Activated CD4-positive, CD25-positive, alpha-beta regulatory T cell treated with anti-CD3 and anti-CD28 coated beads, Interleukin-2, amount 50 U/mL, for 72 hours (primary cell): ENCODE measurements around the gene C19orf25.
A peak's percentile ranks its signal among the peaks of the same experiment; 100 is the strongest.
"Not testable (repeated sequence)": the region's sequence is repeated elsewhere in the genome, so short reads cannot be mapped to it uniquely, and the experiment has no call there.

Experiments used
- DNase-seq: peaks from one replicate; pipeline ENCODE4 v3.0.0; 2021

Gene C19orf25

DNA sequence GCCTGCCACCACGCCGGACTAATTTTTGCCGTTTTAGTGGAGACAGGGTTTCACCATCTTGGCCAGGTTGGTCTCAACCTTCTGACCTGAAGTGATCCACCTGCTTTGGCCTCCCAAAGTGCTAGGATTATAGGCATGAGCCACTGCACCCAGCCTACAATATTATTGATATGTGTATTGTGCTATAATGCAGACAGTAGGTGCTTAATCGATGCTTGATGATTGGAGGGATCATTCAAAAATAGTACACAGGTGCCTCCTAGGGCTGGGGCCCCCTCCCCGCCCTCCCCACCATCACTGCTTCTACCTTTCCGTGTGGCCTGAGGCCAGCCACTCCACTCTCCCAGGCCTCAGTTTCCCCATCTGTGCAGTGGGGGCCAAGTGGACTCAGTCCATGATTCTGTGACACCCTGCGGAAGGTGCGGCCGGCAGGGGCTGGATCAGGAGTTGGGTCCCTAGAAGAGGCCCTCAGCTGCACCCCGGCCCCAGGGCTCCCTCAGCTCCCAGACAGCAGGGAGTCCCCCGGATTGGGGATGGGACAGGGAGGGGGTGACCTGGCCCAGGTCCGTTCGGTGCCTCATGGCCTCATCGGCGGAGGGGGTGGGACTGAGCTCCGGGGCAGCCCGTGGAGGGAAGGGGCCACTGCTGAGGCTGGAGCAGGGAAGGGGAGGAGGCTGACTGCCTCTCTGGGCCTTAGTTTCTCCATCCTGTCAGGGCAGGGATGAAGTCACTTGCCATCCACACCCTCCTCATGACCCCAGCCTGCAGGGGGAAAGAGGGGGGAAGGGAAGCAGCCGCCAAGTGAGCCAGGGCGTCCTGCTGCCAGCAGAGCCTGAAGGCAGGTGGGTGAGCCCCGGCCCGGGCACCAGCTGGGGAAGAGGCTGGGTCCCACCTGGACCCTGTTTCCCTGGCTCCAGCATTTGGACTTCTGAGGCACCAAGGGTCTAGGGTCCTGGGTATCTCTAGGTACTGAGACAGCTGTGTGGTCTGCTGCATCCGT, 32.6 kb upstream of the C19orf25 start:
- DNase-seq = no peak

DNA sequence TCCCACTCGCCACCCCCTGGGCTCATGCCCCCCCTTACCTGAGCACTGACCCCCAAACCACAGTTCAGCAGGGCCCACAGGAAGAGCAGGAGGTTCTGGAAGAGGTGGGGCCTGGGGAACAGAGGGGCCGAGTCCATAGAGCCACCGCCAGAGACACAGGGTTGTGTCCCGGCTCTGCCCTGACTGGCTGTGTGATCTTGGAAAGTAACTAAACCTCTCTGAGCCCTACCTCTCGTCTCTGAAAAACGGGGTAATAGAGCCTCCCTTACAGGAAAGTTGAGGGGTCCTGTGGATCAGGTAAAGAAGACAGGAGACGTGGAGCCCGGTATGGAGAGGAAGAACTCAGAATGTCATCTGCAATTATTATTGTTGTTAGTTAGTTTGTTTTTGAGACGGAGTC, 31.8 kb upstream of the C19orf25 start:
- no peak for DNase-seq

DNA sequence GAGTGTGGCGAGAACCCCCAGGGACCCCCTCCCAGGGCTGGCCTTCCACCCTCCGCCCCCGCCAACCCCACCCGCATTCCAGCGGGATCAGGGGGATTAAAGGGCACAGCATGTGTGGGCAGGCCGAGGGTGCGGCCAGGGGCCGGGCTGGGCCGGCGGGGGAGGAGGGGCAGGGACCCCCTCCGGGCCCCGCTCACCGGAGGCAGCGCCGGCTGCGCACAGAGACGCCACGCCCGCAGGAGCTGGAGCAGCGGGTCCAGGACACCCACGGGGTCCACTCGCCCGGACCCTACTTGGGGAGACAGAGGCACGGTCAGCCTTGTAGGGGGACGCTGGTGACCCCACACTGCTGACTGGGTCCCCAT, 31.4 kb upstream of the C19orf25 start:
- no peak for DNase-seq

DNA sequence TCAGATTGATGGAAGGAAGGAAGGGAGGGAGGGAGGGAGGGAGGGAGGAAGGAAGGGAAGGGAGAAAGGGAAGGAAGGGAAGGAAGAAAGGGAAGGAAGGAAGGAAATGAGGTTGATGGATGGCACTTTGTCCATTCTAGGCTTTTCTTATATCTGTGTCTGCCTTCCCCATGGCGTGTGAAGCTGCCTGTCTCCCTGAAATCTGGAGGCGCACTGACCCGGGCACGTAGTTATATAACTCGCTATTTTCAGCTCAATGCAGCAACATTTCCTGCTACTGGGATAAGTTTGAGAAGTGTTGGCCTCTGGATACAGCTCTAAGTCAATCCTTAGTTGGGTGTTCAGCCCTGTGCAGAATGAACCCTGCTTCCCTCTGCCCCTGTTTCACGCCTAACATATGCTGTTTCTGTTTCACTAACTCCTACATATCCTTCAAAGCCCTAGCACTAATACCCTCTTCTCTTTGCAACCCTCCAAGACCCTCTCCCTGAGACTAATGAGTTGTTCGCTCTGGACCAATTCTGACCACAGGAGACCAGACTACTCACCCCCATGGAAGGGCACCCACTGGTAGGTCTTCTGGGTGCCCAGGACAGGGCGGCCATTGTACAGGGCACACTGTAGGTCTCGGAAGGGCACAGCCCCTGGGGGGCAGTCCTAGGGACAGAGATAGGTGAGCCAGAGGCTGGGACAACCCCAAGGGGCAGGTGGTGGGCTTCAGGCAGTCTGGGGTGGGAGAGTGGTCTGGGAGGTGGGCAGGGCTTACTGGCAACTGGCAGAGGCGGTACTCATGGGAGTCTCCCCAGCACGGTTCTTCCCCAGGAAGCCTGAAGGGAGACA, 30.8 kb upstream of the C19orf25 start:
- DNase-seq = no peak

DNA sequence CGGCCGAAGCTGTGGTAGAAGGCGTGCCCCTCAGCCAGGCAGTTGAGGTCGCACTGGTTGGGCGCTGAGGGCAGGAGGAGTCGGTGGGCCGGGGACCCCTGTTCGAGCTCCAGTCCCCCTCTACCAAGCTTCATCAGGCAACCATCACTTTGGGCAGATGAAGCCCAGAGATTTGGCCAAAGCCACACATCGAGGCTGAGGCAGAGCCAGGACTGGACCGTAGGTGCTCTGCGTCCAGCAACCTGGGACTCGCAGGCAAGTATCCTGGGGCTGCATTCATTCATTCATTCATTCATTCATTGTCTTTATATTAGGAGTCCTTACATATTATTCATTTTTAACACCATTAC, 29.5 kb upstream of the C19orf25 start:
- DNase-seq = no peak

DNA sequence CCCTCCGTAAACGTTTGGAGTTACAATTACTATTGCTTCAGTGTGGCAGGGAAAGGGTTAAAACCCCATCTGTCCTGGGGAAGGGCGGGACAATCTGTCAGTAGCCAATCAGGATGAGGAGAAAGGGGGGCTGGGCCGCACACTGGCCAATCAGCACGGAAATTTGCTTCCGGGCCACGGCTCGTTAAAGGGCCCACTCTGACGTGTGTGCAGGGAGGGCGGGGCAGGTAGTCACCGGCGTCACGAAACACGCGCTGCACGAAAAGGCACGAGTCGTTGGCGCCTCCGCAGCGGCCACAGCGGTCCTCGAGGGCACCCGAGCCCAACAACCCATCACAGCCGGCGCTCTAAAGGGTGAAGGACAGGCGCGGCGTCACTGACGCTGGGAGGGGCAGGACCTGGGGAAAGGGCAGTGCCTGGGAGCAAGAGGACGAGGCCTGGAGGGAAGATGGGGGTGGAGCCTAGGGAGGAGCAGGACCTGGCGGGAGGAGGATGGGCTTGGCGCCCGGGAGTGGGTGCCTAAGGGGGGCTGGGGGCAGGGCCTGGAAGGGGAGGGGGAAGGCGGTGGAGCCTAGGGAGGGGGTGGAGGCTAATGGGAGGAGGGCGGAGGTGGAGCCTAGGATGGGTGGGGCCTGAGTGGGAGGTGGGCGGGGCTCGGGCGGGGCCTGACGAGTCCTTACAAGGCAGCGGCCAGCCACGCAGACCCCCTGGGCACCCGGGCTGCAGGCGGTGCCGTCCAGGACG, 28.9 kb upstream of the C19orf25 start:
- peak; percentile 86 for DNase-seq

DNA sequence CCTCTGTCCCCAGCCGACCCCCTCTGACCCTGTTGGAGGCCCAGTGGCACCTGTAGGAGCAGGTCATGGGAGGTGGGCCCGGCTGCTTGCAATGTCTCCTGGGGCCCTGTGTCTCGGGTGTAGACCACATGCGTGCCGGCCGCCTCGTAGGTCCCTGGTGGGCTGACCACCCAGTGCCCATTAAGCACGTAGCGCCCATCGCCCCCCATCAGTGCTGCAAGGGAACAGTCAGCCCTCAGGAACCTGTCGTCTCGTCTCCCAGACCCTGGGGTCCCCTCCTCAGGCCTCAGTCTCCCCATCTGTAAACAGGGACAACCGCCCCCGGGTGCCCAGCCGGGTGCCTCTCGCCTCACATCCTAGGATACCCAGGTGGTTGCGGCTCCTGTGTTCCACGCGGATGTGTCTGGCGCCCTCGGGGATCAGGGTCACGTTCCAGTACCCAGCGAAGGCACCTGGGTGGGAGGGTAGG, 28.2 kb upstream of the C19orf25 start:
- DNase-seq = no peak

DNA sequence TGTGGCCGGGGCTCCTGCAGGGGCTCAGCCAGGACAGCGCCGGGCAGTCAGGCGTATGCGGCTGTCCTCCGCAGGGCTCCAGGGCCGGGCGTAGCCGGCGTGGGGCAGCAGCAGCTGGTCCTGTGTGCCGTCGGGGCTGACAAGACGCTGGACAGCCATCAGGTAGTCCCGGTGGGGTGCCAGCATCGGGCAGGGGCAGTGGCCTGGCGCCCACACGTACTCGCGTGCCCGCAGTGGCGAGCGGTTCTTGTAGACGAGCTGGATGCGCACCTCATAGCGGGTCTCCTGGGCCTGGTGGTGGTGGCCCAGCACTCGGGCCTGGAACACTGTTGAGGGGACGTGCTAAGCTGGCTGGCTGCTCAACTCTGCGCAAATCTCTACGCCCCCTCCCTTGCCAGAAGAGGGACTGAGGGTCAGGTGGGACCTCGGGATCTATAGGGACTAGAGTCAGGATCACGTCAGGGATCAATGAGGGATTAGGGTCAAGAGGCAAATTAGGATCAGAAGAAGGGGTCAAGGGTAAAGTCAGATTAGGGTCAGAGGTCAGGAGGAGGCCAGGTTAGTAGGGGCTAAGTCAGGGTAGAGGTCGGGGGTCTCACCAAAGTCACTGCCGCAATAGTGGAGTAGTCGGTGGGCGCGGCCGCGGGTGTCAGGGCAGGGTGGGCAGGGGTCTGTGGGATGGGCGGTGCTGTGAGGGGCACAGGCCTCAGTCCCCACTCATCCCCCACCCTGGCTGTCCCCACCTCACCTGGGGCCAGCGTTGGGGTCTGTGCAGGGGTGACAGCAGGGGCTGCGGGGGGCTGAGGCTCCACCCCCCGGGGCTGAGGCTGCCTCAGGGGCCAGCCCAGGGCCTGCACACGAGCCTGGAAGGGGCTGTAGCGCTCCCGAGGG, 27.2 kb upstream of the C19orf25 start:
- DNase-seq = no peak

DNA sequence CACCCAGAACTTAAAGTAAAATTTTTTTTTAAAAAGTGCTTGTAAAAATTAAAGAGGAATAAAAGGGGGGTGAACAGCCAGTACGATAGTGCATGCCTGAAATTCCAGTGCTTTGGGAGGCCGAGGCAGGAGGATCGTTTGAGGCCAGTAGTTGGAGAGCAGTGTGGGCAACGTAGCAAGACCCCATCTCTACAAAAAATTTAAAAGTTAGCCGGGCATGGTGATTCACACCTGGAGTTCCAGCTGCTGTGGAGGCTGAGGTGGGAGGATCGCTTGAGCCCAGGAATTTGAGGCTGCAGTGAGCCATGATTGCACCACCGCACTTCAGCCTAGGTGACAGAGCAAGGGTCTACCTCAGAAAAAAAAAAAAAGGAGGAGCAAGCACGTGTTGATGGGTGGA, 26.0 kb upstream of the C19orf25 start:
- no peak for DNase-seq

DNA sequence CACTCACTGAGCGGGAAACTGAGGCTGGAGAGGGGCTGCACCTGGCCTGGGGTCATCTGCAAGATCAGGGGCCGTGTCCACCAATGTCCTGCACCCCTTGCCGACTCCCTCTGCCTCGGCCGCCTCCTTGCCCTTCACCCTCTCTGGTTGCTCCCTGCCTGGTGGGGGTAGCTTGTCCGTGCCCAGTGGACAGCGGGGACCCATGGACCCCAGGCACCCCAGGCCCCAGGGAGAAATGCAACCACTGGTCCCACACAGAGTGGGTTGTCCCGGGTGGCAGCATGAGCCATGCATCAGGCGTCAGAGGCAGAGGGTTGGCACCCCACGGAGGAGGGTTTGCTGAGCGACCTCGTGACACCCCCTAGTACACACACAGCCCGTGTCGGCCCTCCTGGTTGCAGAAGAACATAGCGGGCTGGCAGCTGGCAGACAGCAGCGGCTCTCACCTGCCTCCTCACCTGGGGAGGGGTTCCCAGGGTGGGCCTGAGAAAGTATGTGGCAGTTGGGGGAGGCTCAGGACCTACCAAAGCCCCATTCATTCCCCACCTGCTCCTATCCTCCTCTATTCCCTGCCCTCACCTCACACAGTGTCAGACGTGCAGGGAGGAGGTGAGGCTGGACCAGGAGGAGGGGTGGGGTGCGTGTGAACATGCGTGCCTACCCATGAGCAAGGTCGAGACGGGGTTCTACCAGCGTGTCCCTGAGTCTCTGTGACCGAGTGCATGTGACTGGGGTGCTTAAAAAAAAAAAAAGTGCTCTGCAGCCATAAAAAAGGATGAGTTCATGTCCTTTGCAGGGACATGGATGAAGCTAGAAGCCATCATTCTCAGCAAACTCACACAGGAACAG, 25.1 kb upstream of the C19orf25 start:
- no peak for DNase-seq

DNA sequence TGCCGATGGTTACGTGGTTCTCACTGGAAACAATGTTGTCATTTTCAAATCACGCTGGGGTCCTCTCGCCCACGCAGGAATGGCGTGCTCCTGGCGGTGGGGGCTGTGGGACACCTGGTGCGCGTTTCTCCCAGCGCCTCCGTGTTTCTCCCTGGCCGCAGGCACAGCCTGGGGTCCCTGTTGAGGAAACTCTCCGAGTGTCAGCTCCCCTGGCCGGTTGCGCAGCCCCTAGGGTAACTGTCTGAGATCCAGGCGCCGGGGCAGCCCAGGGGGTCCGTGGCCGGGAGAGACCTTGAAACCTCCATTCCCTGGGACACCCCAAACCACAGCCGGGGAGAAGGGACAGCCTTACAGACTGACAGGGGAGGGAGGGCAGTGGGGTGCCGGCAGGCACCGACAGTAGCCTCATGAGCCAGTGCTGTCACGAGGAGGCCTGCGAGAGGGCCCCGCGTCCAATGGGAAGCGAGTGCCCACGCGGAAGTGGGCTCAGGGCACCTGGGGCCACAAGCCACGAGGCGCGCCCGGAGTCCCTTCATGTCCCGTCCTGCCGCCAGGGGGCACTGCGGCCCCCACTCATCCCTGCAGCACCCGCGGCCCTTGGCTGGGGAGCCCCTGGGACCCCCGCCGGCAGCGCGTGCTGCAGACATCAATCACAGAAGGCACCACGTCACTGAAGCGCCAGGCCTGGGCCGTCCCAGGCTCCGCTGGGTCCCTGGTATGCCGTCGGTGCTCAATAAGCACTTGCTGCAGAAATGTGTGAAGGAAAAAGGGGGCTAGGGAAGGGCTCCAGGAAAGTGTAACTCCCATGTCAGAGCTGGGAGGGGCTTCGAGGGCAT, 24.3 kb upstream of the C19orf25 start:
- DNase-seq = peak; percentile 73

DNA sequence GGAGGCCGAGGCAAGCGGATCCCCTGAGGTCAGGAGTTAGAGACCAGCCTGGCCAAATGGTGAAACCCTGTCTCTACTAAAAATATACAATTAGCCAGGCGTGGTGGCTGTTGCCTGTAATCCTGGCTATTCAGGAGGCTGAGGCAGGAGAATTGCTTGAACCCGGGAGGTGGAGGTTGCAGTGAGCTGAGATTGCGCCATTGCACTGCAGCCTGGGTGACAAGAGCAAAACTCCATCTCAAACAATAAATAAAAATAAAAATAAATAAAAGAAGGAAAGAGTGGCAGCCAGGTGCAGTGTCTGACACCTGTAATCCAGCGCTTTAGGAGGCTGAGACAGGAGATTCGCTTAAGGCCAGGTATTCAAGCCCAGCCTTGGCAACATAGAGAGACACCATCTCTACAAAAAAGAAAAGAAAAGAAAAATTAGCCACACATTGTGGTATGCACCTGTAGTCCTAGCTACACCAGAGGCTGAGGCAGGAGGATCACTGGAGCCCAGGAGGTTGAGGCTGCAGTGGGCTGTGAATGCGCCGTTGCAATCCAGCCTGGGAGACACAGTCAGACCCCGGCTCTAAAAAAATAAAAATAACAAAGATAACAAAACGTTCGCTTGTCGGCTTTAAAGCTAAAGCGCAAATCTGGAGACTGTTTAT, 23.5 kb upstream of the C19orf25 start:
- DNase-seq = no peak

DNA sequence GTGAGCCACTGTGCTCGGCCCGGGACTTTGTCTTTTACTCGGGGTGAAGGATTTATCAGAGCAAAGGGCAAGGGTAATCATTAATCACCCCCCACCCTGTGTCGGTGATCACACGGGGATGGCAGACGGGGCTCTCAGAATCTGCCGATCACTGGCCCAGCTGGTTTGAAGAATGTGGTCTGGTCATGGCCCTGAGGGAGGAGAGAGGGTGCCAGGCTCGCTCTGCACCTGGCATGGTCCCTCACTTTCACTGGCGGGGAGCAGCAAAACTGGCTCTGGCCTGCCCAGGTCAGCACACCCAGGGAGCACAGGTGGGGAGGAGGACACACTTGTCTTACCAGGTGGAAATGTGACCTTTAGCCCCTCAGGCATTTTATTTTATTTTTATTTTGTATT, 22.2 kb upstream of the C19orf25 start:
- no peak for DNase-seq

DNA sequence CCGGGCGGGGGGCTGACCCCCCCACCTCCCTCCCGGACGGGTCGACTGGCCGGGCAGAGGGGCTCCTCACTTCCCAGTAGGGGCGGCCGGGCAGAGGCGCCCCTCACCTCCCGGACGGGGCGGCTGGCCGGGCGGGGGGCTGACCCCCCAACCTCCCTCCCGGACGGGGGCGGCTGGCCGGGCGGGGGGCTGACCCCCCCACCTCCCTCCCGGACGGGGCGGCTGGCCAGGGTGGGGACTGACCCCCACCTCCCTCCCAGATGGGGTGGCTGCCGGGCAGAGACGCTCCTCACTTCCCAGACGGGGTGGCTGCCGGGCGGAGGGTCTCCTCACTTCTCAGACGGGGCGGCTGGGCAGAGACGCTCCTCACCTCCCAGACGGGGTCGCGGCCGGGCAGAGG, 20.2 kb upstream of the C19orf25 start:
- not testable (repeated sequence) for DNase-seq

DNA sequence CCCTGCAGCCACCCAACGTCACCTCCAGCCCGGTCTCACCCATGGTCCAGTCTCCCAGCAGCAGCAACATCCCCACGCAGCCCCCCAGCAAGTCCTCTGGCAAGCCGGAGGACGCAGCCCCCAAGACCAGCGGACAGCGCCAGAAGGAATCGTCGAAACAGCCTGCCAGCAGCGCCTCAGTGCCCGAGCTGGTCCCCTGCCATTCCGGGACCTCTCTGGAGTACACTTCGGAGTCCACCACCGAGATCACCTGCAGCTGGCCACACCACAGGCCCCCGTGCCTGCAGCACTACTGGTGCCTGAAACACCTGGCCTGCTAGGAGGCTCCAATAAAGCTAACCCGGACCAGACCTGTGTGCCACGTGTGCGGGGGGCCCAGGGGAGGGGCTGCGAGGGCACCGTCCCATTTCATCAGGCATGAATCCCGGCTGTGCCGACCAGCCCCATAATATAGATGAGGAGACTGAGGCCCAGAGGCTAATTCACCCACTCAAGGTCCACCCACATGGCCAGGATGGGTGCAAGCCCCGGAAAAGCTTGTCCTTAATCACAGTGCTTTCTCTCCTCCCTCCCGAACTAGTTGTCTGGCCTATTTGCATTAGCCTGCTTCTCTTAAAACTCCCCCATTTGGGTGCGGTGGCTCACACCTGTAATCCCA, 18.7 kb upstream of the C19orf25 start:
- no peak for DNase-seq

DNA sequence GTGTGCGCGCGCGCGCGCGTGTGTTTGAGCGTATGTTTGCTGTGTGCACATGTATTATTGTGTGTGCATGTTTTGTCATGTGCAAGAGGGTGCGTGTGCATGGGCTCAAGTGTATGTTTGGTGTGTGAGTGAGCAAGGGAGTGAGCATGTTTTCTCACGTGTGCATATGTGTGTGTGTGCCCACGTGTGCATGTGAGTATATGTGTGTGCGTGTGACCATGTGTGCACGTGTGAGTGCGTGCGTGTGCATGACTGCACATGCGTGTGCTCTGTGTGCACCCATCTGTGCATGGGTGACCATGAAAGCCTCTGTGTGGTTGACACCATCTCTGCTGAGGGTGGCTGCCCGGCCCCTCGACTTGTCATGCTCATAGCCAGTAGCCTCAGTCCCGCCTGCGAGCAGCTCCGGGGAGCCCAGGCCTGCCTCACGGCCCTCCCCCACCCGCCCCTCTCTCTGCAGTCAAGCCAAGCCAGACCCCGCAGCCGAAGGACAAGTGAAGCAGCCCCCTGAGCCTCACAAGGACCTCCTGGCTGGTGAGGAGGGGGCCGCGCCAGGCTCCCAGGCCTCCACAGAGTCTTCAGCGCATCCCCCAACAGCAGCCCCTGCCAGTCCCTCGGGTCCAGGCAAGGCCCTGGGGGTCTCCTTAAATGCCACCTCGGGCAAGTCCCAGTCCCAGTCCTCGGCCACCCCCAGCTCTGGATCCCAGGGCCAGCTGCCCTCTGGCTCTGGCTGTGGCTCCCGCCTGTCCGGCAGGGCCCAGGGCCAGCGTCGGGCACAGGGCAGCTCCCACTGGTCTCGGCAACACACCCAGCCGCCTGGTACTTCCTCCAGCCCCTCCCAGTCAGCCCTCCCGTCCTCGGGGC, 17.9 kb upstream of the C19orf25 start:
- DNase-seq = no peak

DNA sequence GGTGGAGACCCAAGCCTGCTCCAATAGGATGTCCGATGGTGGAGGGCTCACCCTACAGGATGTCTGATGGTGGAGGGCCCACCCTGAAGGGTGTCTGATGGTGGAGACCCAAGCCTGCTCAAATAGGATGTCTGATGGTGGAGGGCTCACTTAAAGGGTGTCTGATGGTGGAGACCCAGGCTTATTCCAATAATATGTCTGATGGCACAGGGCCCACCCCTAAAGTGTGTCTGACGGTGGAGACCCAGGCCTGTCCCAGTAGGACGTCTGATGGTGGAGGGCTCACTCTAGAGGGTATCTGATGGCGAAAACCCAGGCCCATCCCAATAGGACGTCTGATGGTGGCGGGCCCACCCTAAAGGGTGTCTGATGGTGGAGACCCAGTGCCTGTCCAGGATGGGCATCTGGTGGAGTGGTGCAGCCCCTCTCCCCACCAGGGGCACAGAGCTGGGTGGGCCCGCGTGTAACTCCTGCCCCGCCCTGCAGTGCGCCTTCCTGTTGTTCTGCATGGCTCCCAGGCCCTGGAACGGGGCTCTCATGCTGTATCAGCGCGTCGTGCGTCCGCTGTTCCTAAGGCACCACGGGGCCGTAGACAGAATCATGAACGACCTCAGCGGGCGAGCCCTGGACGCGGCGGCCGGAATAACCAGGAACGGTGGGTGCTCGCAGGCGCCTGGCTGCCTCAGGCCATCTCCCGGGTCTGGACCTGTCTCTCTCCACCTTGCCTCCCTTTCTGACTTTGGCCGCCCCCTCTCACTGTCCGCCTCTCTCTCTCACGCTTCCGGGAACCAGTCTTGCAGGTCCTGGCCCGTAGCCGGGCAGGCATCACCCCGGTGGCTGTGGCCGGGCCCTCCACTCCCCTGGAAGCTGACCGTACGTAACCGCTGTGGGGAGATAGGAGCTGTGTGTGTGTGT, 17.0 kb upstream of the C19orf25 start:
- no peak for DNase-seq
